ENCODE results near the gene SETDB2.
"Not testable (repeated sequence)": the region's sequence is repeated elsewhere in the genome, so short reads cannot be mapped to it uniquely, and the experiment has no call there.

The SETDB2 gene

GRCh38 chr13:49464621-49465325 is 20.7 kb downstream of the SETDB2 start:
- DNase-seq (ENCODE audit: low spot score) = no peak

GRCh38 chr13:49466292-49466838 is 22.3 kb downstream of the SETDB2 start:
- DNase-seq (ENCODE audit: low spot score) = no peak

GRCh38 chr13:49472186-49472585 is 28.1 kb downstream of the SETDB2 start:
- no peak for DNase-seq (ENCODE audit: low spot score)

GRCh38 chr13:49476529-49476928 is 32.5 kb downstream of the SETDB2 start:
- DNase-seq (ENCODE audit: low spot score) = no peak

- DNase-seq (ENCODE audit: low spot score) = no peak
These were observed 37.7 kb downstream of the SETDB2 start for GRCh38 chr13:49481788-49482187.

- no peak for DNase-seq (ENCODE audit: low spot score)
These were observed 44.5 kb downstream of the SETDB2 start for GRCh38 chr13:49488563-49488962.

GRCh38 chr13:49494645-49495044 is 50.6 kb downstream of the SETDB2 start:
- DNase-seq (ENCODE audit: low spot score) = no peak

- DNase-seq (ENCODE audit: low spot score) = peak; percentile 71
These were observed 52.0 kb downstream of the SETDB2 start, which contains the start of gene PHF11 for GRCh38 chr13:49495783-49496762. PHF11 (plus strand) TSS chr13:49495953; CDS start chr13:49496002, 49 bp downstream.

- not testable (repeated sequence) for DNase-seq (ENCODE audit: low spot score)
These were observed 52.8 kb downstream of the SETDB2 start for GRCh38 chr13:49496837-49497236.

GRCh38 chr13:49497272-49497671 is 53.2 kb downstream of the SETDB2 start:
- DNase-seq (ENCODE audit: low spot score) = no peak

- no peak for DNase-seq (ENCODE audit: low spot score)
These were observed 54.1 kb downstream of the SETDB2 start for GRCh38 chr13:49498206-49498605.

- no peak for DNase-seq (ENCODE audit: low spot score)
These were observed 56.0 kb downstream of the SETDB2 start for GRCh38 chr13:49499889-49500660.

GRCh38 chr13:49502954-49503353 is 58.9 kb downstream of the SETDB2 start:
- no peak for DNase-seq (ENCODE audit: low spot score)

GRCh38 chr13:49503951-49504350 is 59.9 kb downstream of the SETDB2 start:
- no peak for DNase-seq (ENCODE audit: low spot score)

GRCh38 chr13:49512578-49512977 is 68.5 kb downstream of the SETDB2 start:
- DNase-seq (ENCODE audit: low spot score) = no peak

- DNase-seq (ENCODE audit: low spot score) = peak; percentile 51
These were observed 72.4 kb downstream of the SETDB2 start for GRCh38 chr13:49516467-49516866.

- no peak for DNase-seq (ENCODE audit: low spot score)
These were observed 73.4 kb downstream of the SETDB2 start for GRCh38 chr13:49517461-49517860.

GRCh38 chr13:49521224-49521623 is 77.2 kb downstream of the SETDB2 start:
- DNase-seq (ENCODE audit: low spot score) = no peak

- DNase-seq (ENCODE audit: low spot score) = no peak
These were observed 80.8 kb downstream of the SETDB2 start for GRCh38 chr13:49524740-49525501.

GRCh38 chr13:49527123-49527522 is 83.0 kb downstream of the SETDB2 start:
- DNase-seq (ENCODE audit: low spot score) = no peak

GRCh38 chr13:49528161-49528560 is 84.1 kb downstream of the SETDB2 start:
- DNase-seq (ENCODE audit: low spot score) = no peak
